Stimulated activated CD8-positive, alpha-beta memory T cell treated with anti-CD3 and anti-CD28 coated beads, Interleukin-7, amount 100 ng/mL, for 1 hour (primary cell): ENCODE results near the gene ISCU.
"Not testable (repeated sequence)": the region's sequence is repeated elsewhere in the genome, so short reads cannot be mapped to it uniquely, and the experiment has no call there.

ENCODE experiments used
- DNase-seq, 2 donors: peaks; one replicate each; pipeline ENCODE4 v3.0.0-alpha.2; 2020; ENCODE audit warnings: low read depth in 2 of 2

The ISCU gene

DNA sequence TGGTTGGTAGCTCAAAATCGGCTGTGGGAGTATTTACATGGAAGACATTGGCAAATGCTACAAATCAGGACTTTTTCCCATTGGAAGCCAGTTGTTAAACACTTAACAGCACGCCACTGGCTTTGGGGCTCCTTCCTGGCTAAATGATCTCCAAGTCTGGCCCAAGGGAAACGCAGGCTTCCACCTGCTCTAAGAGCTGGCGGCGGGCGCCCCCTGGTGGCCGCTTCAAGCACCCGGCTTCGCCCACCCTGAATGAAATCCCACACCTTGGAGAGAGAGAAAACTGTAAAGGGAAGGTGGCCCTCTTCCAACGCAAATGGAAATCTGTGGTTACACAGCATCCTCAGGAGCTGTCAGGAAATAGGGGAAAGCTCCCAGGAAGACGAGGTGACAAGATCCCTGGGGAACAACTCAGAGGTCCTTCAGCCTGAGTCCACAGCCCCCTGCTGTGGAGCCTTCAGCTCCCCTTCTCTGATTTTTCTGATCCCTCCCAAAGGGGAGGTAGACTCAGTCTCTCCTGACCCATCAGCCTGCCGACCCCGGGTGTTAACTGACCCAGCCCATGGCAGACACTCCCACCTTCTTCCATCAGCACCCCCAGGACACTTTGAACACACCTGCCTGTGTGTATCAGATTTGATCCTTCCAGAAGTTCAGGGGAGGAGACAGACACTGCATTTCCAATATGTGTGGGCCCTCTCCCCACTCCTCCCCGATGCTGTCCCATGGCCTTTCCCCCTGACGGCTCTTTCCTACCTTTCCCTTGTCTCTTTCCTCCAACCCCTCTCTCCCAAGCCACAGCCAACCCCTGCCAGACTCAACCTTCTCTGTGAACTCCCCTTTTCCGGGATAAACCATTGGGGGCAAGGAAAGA is 55.9 kb downstream of the ISCU start:
- DNase-seq = peak; percentile 52 to 58

GRCh38 chr12:108618953-108619274 is 56.5 kb downstream of the ISCU start:
- not testable (repeated sequence) for DNase-seq
